Measurements from ENCODE around the gene CEACAM16. TPM values are rescaled to one million over a fixed set of nuclear protein-coding genes. Genes with fewer than 3 reads are reported as not detected.

Gene CEACAM16
- total and polyA plus RNA-seq, 7 donors = 0.03 to 0.08 TPM; not detected in 5

GRCh38 chr19:44661904-44662303 is 37.0 kb upstream of the CEACAM16 start:
- Histone ChIP-seq H3K27me3 (ENCODE audit: insufficient read depth in 3 of 3, low read length in 2 of 3) (no peaks in the 10 kb centered on the region), H3K9me3 (no peaks in the 10 kb centered on the region), H3K36me3 (ENCODE audit: insufficient read depth in 1 of 2, low read depth in 1 of 2) (peaks cover 13 to 94% of the 10 kb centered on the region in 2 donors), H3K27ac (no peak overlapping the region), H3K4me1 (peaks cover 5% of the 10 kb centered on the region), H3K4me3 (no peak overlapping the region)
- no peak for ATAC-seq
- 55 to 71% (median 68%) methylated on average over 7 of the region's 7 CpGs for WGBS, 3 donors
- no peak for TF ChIP-seq CTCF (IDR thresholded peaks at IDR 0.05)
- intact Hi-C loops (cut with DNase I) = no loop called here
- DNase-seq = no peak

GRCh38 chr19:44662691-44663385 is 36.1 kb upstream of the CEACAM16 start:
- no peaks in the 10 kb centered on the region for H3K9me3 ChIP-seq
- TF ChIP-seq CTCF (IDR thresholded peaks at IDR 0.05) = no peak
- no peak overlapping the region for H3K27ac ChIP-seq

GRCh38 chr19:44663996-44664395 is 35.0 kb upstream of the CEACAM16 start:
- no peak for TF ChIP-seq CTCF (IDR thresholded peaks at IDR 0.05)
- 95 to 98% (median 98%) methylated on average over 5 of the region's 5 CpGs for WGBS, 3 donors
- intact Hi-C loops (cut with DNase I) = no loop called here
- Histone ChIP-seq H3K27me3 (ENCODE audit: insufficient read depth in 3 of 3, low read length in 2 of 3) (no peaks in the 10 kb centered on the region), H3K9me3 (no peaks in the 10 kb centered on the region), H3K4me1 (no peaks in the 10 kb centered on the region), H3K36me3 (ENCODE audit: insufficient read depth in 1 of 2, low read depth in 1 of 2) (peaks cover 13 to 73% of the 10 kb centered on the region in 2 donors), H3K27ac (no peak overlapping the region), H3K4me3 (no peak overlapping the region)
- DNase-seq (no peak), ATAC-seq (no peak)

More at GRCh38 chr19:44662691-44663385, 36.1 kb upstream of the CEACAM16 start:
- intact Hi-C loops (cut with DNase I) = no loop called here
- no peaks in the 10 kb centered on the region for H3K4me1 ChIP-seq
- peaks cover 13 to 84% of the 10 kb centered on the region in 2 donors for H3K36me3 ChIP-seq (ENCODE audit: insufficient read depth in 1 of 2, low read depth in 1 of 2)
- no peak for ATAC-seq
- 41 to 65% (median 50%) methylated on average over 7 of the region's 7 CpGs for WGBS, 3 donors
- no peak for DNase-seq
- H3K4me3 ChIP-seq = no peak overlapping the region
- no peaks in the 10 kb centered on the region for H3K27me3 ChIP-seq (ENCODE audit: insufficient read depth in 3 of 3, low read length in 2 of 3)

- Histone ChIP-seq H3K36me3 (ENCODE audit: insufficient read depth in 1 of 2, low read depth in 1 of 2) (peaks cover 11 to 63% of the 10 kb centered on the region in 2 donors), H3K4me1 (no peaks in the 10 kb centered on the region), H3K27me3 (ENCODE audit: insufficient read depth in 3 of 3, low read length in 2 of 3) (no peaks in the 10 kb centered on the region), H3K9me3 (no peaks in the 10 kb centered on the region), H3K27ac (no peak overlapping the region), H3K4me3 (no peak overlapping the region)
- intact Hi-C loops (cut with DNase I) = no loop called here
- ATAC-seq (no peak), DNase-seq (no peak)
- 91 to 98% (median 96%) methylated on average over 10 of the region's 10 CpGs for WGBS, 3 donors
- TF ChIP-seq CTCF (IDR thresholded peaks at IDR 0.05) = no peak
These were observed 34.0 kb upstream of the CEACAM16 start for GRCh38 chr19:44664976-44665375.

Measured in psoas muscle (tissue), 8 donors.